GM23338 (cell line): ENCODE data around the gene AOAH. TPM values are rescaled to one million over a fixed set of nuclear protein-coding genes. Genes with fewer than 3 reads are reported as not detected.

Experiments
- ATAC-seq: fragments of 200-7000 bp; cut with Tn5 transposase; 3 replicates; pipeline ENCODE4 v1.9.1; 2020
- DNase-seq: peaks from one replicate; pipeline ENCODE4 v3.0.0-alpha.2; 2015; ENCODE audit warnings: low spot score
- H2AFZ ChIP-seq: fragments of 200-600 bp; sonication (generic); 2 replicates; pipeline ENCODE4 v1.8.0; 2016; ENCODE audit warnings: antibody characterized with exemption, mild to moderate bottlenecking, moderate library complexity
- H3F3A ChIP-seq: fragments of 200-600 bp; sonication (generic); replicated peaks from 2 replicates; pipeline ENCODE4 v1.8.0; 2017; ENCODE audit warnings: antibody characterized with exemption, mixed run types, low read depth
- H3K27ac ChIP-seq: fragments of 200-600 bp; sonication (generic); 2 replicates; pipeline ENCODE4 v1.6.1; 2016; ENCODE audit warnings: low read depth
- H3K27me3 ChIP-seq: fragments of 200-600 bp; sonication (generic); 2 replicates; pipeline ENCODE4 v1.8.0; 2016; ENCODE audit warnings: mild to moderate bottlenecking, mixed run types, moderate library complexity; ENCODE audit not compliant: insufficient read depth
- H3K36me3 ChIP-seq: fragments of 200-600 bp; sonication (generic); 2 replicates; pipeline ENCODE4 v1.8.0; 2016; ENCODE audit warnings: mild to moderate bottlenecking; ENCODE audit not compliant: insufficient read depth
- H3K4me1 ChIP-seq: fragments of 200-600 bp; sonication (generic); 2 replicates; pipeline ENCODE4 v1.8.0; 2016; ENCODE audit warnings: mild to moderate bottlenecking, moderate library complexity; ENCODE audit not compliant: insufficient read depth
- H3K4me2 ChIP-seq: fragments of 200-600 bp; sonication (generic); 2 replicates; pipeline ENCODE4 v1.7.1; 2017; ENCODE audit warnings: mixed run types
- H3K4me3 ChIP-seq: fragments of 200-600 bp; sonication (generic); 2 replicates; pipeline ENCODE4 v1.6.1; 2016; ENCODE audit warnings: mixed run types
- H3K79me2 ChIP-seq: fragments of 200-600 bp; sonication (generic); replicated peaks from 2 replicates; pipeline ENCODE4 v1.8.0; 2017; ENCODE audit warnings: mild to moderate bottlenecking; ENCODE audit not compliant: insufficient read depth
- H3K9me2 ChIP-seq: fragments of 200-600 bp; sonication (generic); 2 replicates; pipeline ENCODE4 v1.8.0; 2017; ENCODE audit not compliant: insufficient read depth
- H4K20me1 ChIP-seq: fragments of 200-600 bp; sonication (generic); replicated peaks from 2 replicates; pipeline ENCODE4 v1.8.0; 2017; ENCODE audit warnings: mild to moderate bottlenecking; ENCODE audit not compliant: insufficient read depth
- H3K27ac Mint-ChIP-seq: 2 replicates; pipeline ENCODE4 v1.8.0; 2020; ENCODE audit warnings: inconsistent platforms, mild to moderate bottlenecking, moderate library complexity, mixed read lengths
- H3K27me3 Mint-ChIP-seq: 3 replicates; pipeline ENCODE4 v1.8.0; 2022; ENCODE audit warnings: low read depth, mild to moderate bottlenecking, moderate library complexity, mixed read lengths, inconsistent platforms; ENCODE audit not compliant: insufficient read depth, poor library complexity
- H3K36me3 Mint-ChIP-seq: 3 replicates; pipeline ENCODE4 v1.8.0; 2021; ENCODE audit warnings: low read depth, mild to moderate bottlenecking, inconsistent platforms, moderate library complexity, mixed read lengths
- H3K4me1 Mint-ChIP-seq: 3 replicates; pipeline ENCODE4 v1.8.0; 2020; ENCODE audit warnings: mild to moderate bottlenecking, inconsistent platforms, mixed read lengths
- H3K4me3 Mint-ChIP-seq: 3 replicates; pipeline ENCODE4 v1.8.0; 2021; ENCODE audit warnings: moderate library complexity, mild to moderate bottlenecking, inconsistent platforms, mixed read lengths
- H3K9me3 Mint-ChIP-seq: 3 replicates; pipeline ENCODE4 v1.8.0; 2020; ENCODE audit warnings: moderate library complexity, mild to moderate bottlenecking, inconsistent platforms, mixed read lengths
- EZH2 ChIP-seq: fragments of 200-600 bp; sonication (generic); IDR thresholded peaks from one replicate; pipeline ENCODE4 v1.8.0; 2017; ENCODE audit warnings: antibody characterized with exemption, mild to moderate bottlenecking, low read depth; ENCODE audit not compliant: unreplicated experiment
- EZH2phosphoT487 ChIP-seq: fragments of 200-600 bp; sonication (generic); IDR thresholded peaks from one replicate; pipeline ENCODE4 v1.8.1; 2018; ENCODE audit warnings: antibody characterized with exemption; ENCODE audit not compliant: unreplicated experiment
- NANOG ChIP-seq: IDR thresholded peaks from 2 replicates; pipeline ENCODE4 v1.6.1; 2016; ENCODE audit warnings: antibody characterized with exemption, borderline replicate concordance
- STAT1 ChIP-seq: IDR thresholded peaks from one replicate; pipeline ENCODE4 v1.6.1; 2016; ENCODE audit warnings: antibody characterized with exemption; ENCODE audit not compliant: unreplicated experiment
- polyA plus RNA-seq: library from polyadenylated mRNA; unstranded; fragments of >200 nt; fragmentation: Nextera tagmentation; extraction: Ambion mirVana; gene quantifications from 2 replicates; pipeline ENCODE4 v1.2.1, GENCODE V29; 2016
- total RNA-seq: library from RNA; depleted of rRNA; stranded (reverse); fragments of >200 nt; shearing (Covaris generic); gene quantifications from 2 replicates; pipeline ENCODE4 v1.2.3, GENCODE V29; 2014
- TF ChIP-seq, protein P1 (sequence below): IDR thresholded peaks from one replicate; pipeline ENCODE4 v1.6.1; 2018; ENCODE audit warnings: antibody characterized with exemption; ENCODE audit not compliant: unreplicated experiment
- TF ChIP-seq, protein P2 (sequence below), 2 experiments: fragments of 200-600 bp in 1 of 2; sonication (generic) in 1 of 2; conservative IDR thresholded peaks; 2 replicates each; pipeline versions ENCODE4 v1.5.1 to v1.6.1; 2016 to 2017; ENCODE audit warnings: antibody characterized with exemption in 2 of 2, low read depth in 2 of 2, mild to moderate bottlenecking in 2 of 2, moderate library complexity in 1 of 2
- TF ChIP-seq, protein P3 (sequence below): IDR thresholded peaks from 2 replicates; pipeline ENCODE4 v1.6.1; 2016; ENCODE audit warnings: antibody characterized with exemption
- TF ChIP-seq, protein P4 (sequence below): fragments of 250-450 bp; sonication (Bioruptor Pico); IDR thresholded peaks from 2 replicates; pipeline ENCODE4 v1.5.0; 2020; ENCODE audit warnings: mild to moderate bottlenecking, moderate library complexity

AOAH gene
- total and polyA plus RNA-seq, 2 experiments from 2014 or later, result not detected

DNA sequence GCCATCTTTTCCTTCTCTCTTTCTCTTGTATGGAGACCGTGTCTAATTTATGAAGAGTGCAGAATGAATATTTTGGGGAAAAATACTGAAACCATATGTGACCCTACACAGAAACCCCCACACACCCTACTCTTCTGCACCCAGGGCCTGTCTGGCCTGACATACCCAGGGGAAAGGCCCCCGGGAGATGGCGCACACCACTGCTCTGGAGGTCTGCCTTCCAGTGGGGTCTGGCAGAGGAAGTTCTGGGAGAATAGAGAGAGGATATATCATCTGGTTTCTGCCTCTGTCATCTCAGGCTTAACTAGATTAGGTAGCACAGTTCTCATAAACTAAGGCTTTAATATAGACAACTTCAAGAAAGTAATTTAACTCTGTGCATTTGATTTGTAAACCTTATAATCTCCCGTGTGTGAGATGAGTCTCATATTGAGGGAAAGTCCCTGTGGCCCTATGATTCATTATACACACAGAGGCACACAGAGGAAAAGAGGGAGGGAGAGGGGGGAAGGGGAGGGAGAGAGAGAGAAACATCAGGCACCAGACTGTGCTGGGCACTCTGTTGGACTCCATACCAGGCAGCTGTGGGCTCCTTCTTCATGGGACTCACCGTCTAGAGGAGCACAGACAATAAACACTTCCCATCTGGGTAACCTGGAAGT is 123.3 kb downstream of the AOAH start:
- Histone ChIP-seq H3K4me3 (no peak overlapping the region), H2AFZ (no peak overlapping the region), H3F3A (no peaks in the 10 kb centered on the region), H3K9me2 (no peaks in the 10 kb centered on the region; the same call in 1 of the 2 replicates), H3K27me3 (no peaks in the 10 kb centered on the region), H3K36me3 (no peaks in the 10 kb centered on the region), H3K79me2 (no peaks in the 10 kb centered on the region), H4K20me1 (no peaks in the 10 kb centered on the region), H3K4me2 (no peak overlapping the region), H3K27ac (no peak overlapping the region), H3K4me1 (0 out of 2 replicates have a peak, but pooled peaks cover under 1% of the 10 kb centered on the region)
- Mint-ChIP-seq H3K9me3 (no peaks in the 10 kb centered on the region), H3K27me3 (peaks cover 3% of the 10 kb centered on the region), H3K4me1 (peaks cover 5% of the 10 kb centered on the region), H3K36me3 (no peaks in the 10 kb centered on the region), H3K4me3 (no peak overlapping the region), H3K27ac (no peak overlapping the region)
- ATAC-seq (no peak), DNase-seq (no peak)
- TF ChIP-seq, protein P1, sequence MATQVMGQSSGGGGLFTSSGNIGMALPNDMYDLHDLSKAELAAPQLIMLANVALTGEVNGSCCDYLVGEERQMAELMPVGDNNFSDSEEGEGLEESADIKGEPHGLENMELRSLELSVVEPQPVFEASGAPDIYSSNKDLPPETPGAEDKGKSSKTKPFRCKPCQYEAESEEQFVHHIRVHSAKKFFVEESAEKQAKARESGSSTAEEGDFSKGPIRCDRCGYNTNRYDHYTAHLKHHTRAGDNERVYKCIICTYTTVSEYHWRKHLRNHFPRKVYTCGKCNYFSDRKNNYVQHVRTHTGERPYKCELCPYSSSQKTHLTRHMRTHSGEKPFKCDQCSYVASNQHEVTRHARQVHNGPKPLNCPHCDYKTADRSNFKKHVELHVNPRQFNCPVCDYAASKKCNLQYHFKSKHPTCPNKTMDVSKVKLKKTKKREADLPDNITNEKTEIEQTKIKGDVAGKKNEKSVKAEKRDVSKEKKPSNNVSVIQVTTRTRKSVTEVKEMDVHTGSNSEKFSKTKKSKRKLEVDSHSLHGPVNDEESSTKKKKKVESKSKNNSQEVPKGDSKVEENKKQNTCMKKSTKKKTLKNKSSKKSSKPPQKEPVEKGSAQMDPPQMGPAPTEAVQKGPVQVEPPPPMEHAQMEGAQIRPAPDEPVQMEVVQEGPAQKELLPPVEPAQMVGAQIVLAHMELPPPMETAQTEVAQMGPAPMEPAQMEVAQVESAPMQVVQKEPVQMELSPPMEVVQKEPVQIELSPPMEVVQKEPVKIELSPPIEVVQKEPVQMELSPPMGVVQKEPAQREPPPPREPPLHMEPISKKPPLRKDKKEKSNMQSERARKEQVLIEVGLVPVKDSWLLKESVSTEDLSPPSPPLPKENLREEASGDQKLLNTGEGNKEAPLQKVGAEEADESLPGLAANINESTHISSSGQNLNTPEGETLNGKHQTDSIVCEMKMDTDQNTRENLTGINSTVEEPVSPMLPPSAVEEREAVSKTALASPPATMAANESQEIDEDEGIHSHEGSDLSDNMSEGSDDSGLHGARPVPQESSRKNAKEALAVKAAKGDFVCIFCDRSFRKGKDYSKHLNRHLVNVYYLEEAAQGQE, result no peak
- TF ChIP-seq NANOG, result no peak
- TF ChIP-seq, protein P2, sequence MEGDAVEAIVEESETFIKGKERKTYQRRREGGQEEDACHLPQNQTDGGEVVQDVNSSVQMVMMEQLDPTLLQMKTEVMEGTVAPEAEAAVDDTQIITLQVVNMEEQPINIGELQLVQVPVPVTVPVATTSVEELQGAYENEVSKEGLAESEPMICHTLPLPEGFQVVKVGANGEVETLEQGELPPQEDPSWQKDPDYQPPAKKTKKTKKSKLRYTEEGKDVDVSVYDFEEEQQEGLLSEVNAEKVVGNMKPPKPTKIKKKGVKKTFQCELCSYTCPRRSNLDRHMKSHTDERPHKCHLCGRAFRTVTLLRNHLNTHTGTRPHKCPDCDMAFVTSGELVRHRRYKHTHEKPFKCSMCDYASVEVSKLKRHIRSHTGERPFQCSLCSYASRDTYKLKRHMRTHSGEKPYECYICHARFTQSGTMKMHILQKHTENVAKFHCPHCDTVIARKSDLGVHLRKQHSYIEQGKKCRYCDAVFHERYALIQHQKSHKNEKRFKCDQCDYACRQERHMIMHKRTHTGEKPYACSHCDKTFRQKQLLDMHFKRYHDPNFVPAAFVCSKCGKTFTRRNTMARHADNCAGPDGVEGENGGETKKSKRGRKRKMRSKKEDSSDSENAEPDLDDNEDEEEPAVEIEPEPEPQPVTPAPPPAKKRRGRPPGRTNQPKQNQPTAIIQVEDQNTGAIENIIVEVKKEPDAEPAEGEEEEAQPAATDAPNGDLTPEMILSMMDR (conservative IDR thresholded peaks at IDR 0.05; ENCODE audit: low read depth in 2 of 2), result no peak
- TF ChIP-seq EZH2phosphoT487, result no peak
- no peak for TF ChIP-seq STAT1

DNA sequence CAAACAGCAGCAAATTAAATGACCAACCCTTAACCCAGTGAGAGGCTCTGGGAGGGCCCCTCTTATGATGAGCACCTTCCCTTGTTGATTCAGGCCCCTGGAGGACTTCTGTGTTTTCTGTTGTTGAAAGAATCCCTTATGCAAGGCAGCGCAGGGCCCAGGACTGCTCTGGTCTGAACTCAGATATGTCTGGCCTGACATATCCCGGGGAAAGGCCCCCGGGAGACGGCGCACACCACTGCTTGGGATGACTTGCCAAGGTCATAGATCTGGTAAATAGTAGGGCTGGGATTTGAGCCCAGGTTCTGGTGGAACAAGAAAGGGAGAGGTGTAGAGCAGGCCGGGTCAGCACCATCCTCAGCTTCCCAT is 124.0 kb downstream of the AOAH start:
- H2AFZ ChIP-seq, result no peak overlapping the region
- Mint-ChIP-seq H3K27me3 (peaks cover 3% of the 10 kb centered on the region), H3K27ac (no peak overlapping the region; the same call in 1 of the 2 replicates), H3K9me3 (no peaks in the 10 kb centered on the region), H3K36me3 (no peaks in the 10 kb centered on the region), H3K4me1 (peaks cover 10% of the 10 kb centered on the region; the same call in 2 of the 3 replicates), H3K4me3 (no peak overlapping the region)
- H3K4me3 ChIP-seq, result no peak overlapping the region
- no peak overlapping the region for H3K27ac ChIP-seq
- no peaks in the 10 kb centered on the region for H3K27me3 ChIP-seq
- ATAC-seq (no peak), DNase-seq (no peak)
- no peaks in the 10 kb centered on the region for H4K20me1 ChIP-seq
- 0 out of 2 replicates have a peak, but pooled peaks cover 6% of the 10 kb centered on the region for H3K4me1 ChIP-seq
- no peaks in the 10 kb centered on the region for H3K36me3 ChIP-seq
- H3K4me2 ChIP-seq, result no peak overlapping the region
- no peaks in the 10 kb centered on the region; the same call in 1 of the 2 replicates for H3K9me2 ChIP-seq
- no peaks in the 10 kb centered on the region for H3F3A ChIP-seq
- no peaks in the 10 kb centered on the region for H3K79me2 ChIP-seq
- TF ChIP-seq, protein P3, sequence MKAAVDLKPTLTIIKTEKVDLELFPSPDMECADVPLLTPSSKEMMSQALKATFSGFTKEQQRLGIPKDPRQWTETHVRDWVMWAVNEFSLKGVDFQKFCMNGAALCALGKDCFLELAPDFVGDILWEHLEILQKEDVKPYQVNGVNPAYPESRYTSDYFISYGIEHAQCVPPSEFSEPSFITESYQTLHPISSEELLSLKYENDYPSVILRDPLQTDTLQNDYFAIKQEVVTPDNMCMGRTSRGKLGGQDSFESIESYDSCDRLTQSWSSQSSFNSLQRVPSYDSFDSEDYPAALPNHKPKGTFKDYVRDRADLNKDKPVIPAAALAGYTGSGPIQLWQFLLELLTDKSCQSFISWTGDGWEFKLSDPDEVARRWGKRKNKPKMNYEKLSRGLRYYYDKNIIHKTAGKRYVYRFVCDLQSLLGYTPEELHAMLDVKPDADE, result no peak
- TF ChIP-seq, protein P4, sequence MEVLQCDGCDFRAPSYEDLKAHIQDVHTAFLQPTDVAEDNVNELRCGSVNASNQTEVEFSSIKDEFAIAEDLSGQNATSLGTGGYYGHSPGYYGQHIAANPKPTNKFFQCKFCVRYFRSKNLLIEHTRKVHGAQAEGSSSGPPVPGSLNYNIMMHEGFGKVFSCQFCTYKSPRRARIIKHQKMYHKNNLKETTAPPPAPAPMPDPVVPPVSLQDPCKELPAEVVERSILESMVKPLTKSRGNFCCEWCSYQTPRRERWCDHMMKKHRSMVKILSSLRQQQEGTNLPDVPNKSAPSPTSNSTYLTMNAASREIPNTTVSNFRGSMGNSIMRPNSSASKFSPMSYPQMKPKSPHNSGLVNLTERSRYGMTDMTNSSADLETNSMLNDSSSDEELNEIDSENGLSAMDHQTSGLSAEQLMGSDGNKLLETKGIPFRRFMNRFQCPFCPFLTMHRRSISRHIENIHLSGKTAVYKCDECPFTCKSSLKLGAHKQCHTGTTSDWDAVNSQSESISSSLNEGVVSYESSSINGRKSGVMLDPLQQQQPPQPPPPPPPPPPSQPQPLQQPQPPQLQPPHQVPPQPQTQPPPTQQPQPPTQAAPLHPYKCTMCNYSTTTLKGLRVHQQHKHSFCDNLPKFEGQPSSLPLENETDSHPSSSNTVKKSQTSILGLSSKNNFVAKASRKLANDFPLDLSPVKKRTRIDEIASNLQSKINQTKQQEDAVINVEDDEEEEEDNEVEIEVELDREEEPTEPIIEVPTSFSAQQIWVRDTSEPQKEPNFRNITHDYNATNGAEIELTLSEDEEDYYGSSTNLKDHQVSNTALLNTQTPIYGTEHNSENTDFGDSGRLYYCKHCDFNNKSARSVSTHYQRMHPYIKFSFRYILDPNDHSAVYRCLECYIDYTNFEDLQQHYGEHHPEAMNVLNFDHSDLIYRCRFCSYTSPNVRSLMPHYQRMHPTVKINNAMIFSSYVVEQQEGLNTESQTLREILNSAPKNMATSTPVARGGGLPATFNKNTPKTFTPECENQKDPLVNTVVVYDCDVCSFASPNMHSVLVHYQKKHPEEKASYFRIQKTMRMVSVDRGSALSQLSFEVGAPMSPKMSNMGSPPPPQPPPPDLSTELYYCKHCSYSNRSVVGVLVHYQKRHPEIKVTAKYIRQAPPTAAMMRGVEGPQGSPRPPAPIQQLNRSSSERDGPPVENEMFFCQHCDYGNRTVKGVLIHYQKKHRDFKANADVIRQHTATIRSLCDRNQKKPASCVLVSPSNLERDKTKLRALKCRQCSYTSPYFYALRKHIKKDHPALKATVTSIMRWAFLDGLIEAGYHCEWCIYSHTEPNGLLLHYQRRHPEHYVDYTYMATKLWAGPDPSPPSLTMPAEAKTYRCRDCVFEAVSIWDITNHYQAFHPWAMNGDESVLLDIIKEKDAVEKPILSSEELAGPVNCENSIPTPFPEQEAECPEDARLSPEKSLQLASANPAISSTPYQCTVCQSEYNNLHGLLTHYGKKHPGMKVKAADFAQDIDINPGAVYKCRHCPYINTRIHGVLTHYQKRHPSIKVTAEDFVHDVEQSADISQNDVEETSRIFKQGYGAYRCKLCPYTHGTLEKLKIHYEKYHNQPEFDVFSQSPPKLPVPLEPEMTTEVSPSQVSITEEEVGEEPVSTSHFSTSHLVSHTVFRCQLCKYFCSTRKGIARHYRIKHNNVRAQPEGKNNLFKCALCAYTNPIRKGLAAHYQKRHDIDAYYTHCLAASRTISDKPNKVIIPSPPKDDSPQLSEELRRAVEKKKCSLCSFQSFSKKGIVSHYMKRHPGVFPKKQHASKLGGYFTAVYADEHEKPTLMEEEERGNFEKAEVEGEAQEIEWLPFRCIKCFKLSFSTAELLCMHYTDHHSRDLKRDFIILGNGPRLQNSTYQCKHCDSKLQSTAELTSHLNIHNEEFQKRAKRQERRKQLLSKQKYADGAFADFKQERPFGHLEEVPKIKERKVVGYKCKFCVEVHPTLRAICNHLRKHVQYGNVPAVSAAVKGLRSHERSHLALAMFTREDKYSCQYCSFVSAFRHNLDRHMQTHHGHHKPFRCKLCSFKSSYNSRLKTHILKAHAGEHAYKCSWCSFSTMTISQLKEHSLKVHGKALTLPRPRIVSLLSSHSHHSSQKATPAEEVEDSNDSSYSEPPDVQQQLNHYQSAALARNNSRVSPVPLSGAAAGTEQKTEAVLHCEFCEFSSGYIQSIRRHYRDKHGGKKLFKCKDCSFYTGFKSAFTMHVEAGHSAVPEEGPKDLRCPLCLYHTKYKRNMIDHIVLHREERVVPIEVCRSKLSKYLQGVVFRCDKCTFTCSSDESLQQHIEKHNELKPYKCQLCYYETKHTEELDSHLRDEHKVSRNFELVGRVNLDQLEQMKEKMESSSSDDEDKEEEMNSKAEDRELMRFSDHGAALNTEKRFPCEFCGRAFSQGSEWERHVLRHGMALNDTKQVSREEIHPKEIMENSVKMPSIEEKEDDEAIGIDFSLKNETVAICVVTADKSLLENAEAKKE, result no peak
- no peak for TF ChIP-seq EZH2
